ENCODE results near the gene MXRA5.
"Not testable (repeated sequence)": the region's sequence is repeated elsewhere in the genome, so short reads cannot be mapped to it uniquely, and the experiment has no call there.

MXRA5 gene, protein sequence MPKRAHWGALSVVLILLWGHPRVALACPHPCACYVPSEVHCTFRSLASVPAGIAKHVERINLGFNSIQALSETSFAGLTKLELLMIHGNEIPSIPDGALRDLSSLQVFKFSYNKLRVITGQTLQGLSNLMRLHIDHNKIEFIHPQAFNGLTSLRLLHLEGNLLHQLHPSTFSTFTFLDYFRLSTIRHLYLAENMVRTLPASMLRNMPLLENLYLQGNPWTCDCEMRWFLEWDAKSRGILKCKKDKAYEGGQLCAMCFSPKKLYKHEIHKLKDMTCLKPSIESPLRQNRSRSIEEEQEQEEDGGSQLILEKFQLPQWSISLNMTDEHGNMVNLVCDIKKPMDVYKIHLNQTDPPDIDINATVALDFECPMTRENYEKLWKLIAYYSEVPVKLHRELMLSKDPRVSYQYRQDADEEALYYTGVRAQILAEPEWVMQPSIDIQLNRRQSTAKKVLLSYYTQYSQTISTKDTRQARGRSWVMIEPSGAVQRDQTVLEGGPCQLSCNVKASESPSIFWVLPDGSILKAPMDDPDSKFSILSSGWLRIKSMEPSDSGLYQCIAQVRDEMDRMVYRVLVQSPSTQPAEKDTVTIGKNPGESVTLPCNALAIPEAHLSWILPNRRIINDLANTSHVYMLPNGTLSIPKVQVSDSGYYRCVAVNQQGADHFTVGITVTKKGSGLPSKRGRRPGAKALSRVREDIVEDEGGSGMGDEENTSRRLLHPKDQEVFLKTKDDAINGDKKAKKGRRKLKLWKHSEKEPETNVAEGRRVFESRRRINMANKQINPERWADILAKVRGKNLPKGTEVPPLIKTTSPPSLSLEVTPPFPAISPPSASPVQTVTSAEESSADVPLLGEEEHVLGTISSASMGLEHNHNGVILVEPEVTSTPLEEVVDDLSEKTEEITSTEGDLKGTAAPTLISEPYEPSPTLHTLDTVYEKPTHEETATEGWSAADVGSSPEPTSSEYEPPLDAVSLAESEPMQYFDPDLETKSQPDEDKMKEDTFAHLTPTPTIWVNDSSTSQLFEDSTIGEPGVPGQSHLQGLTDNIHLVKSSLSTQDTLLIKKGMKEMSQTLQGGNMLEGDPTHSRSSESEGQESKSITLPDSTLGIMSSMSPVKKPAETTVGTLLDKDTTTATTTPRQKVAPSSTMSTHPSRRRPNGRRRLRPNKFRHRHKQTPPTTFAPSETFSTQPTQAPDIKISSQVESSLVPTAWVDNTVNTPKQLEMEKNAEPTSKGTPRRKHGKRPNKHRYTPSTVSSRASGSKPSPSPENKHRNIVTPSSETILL (N-terminal part only)

GRCh38 chrX:3346501-3347259, at the start of gene MXRA5:
MXRA5 (minus strand) TSS chrX:3346652; CDS start chrX:3343833, 2,819 bp downstream.
- peak; percentile 9 for DNase-seq (ENCODE audit: low spot score)

DNA sequence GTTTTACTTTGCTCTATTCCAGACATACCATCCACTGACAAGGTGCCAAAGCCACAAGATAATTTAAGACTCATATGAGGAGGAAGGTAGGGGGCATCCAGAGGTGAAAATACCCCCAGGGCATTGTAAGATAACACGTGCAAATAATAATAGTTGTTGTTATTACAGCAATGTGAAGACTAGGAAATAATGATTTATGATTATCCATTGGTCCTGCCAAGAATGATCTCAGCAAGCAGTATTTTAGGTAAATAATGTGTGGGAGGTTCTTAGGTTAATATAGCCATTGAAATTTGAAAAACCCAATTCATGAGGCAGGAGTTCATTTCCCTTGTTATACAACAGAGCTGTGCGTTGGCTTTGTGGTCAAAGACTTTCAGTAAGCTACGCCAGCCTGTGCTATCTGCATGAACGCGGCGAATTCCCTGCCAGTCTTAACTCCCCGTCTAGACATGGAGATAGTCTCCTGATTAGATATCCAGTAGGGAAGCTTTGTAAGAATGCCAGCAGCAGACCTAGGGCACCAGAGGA, 47.2 kb upstream of the MXRA5 start:
- DNase-seq (ENCODE audit: low spot score) = no peak

- DNase-seq (ENCODE audit: low spot score) = no peak
These were observed 46.7 kb upstream of the MXRA5 start for GRCh38 chrX:3393178-3393577.

DNA sequence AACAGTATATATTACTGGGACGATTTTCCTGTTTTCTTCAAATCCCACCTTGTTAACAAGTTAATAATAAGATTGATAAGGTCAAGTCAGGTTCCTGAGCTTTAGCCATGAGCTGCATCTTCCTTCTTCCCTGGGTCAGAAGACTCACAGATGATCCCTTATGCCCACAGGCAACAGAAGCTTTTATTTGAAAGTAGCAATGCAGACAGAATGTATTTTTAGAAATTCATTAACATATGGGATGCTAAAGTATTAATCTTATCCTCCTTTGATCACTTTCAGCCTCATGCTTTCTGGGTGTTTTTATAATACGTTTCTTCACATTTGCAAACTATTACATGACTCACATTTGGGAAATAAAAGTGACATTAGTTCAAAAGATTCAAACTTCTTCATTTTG, 42.0 kb upstream of the MXRA5 start:
- no peak for DNase-seq (ENCODE audit: low spot score)

DNA sequence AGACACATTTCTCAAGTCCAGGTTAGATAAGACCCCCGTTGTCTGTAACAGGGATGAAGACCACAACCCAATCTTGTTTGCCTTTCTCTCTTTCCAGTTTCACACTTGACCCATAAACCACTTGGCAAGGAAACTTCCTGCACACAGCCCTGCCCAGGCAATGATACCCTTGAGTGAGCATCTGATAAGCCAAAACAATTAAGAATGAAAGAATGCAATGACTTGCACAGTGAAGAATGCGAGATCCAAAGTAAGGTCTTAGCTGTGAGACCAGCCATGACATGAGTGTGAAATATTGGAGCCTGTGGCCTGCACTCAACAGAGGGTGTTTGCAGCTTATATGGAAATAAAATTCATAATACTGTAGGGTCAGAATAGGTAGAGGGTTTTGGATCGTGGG, 37.9 kb upstream of the MXRA5 start:
- DNase-seq (ENCODE audit: low spot score) = peak; percentile 89

DNA sequence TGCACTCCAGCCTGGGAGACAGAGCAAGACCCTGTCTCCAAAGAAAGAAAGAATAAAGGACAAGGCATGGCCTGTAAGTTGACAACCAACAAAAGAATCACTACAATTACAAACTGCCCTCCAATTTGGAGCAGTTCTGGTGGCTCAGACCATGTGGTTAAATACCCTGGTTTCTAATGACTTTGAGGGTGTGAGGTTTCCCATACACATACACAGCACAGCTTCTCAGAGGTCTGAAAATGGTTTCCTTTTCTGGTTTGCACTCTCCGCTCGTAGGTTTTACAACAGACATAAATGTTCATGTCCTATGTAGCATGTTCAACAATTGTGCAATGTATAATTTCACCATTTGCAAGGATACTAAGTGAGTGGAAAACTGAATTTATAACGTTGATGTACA, 34.2 kb upstream of the MXRA5 start:
- no peak for DNase-seq (ENCODE audit: low spot score)

- peak; percentile 50 for DNase-seq (ENCODE audit: low spot score)
These were observed 32.7 kb upstream of the MXRA5 start for GRCh38 chrX:3379111-3379510.

DNA sequence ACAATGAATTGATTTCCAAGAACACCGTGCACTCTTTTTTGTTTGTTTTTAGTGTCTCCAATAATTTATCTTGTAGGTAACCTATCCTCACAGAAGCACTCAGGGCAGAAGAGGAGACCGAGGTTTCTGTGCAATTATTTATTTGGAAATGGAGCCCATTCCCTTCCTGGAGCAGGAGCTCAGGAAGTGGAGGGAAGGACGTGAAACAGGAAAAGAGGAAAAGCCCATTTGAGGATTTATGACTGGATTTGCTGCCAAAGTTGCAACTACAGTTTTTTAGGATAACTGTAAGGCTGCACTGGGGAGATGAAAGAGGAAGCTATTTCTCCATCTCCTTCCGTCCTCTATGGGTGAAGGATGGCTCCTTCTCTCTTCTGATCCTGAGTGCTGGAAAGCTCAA, 31.7 kb upstream of the MXRA5 start:
- no peak for DNase-seq (ENCODE audit: low spot score)

GRCh38 chrX:3377560-3377959, 31.1 kb upstream of the MXRA5 start:
- no peak for DNase-seq (ENCODE audit: low spot score)

DNA sequence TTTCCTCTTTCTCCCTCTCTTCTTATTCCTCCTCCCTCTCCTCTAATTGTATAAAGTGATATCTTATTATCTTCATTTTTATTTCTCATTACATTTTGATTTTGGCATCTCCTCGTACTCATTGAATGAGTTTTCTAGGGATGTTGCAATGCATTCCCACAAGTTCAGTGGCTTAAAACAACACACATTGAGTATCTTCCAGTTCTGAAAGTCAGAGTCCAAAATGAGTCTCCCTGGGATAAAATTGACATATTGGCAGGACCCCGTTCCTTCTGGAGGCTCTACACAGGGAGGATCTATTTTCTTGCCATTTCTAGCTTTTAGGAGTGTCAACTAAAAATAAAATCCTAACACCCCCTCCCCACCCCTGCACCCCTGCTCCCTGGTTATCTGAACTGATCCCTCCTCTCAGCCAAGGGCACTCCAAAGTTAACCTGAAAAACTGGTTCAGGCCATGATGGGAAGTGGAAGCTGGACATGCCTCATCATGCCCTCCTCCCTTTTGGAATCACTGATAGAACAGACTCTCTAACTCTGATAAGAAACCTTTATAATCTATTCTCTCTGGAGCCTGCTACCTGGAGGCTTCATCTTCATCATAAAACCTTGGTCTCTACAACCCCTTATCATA, 29.5 kb upstream of the MXRA5 start:
- DNase-seq (ENCODE audit: low spot score) = not testable (repeated sequence)

DNA sequence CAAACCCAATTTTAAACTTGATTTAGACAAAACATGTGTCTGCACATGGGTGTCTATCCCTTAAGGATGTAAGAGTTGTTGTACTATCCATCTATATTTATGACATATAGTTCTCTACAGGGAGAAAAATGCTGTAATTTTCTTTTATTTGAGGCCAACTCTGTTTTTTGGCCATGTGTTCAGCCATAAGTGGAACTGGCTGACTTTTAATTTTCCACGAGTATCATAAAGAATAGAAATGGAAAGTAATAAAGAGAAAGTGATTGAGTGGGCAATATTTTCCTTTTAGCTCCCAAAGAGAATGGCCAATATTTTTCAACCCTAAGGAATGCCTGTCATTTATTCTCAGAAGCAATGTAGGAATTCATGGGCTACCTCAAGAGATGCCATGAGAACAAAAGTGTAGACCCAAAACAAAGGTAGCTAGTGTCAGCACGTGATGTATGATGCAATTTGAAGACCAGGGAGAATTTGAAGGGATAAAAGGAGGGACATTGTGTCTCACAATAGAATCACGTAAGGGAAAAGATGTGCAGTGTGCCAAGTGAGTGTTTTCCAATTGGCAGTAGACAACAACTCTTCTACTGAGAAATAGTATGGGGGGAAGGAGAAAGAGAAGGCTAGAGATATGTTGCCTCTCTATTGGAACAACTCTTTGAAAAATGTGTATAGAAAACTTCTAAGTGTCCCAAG, 27.8 kb upstream of the MXRA5 start:
- DNase-seq (ENCODE audit: low spot score) = no peak

DNA sequence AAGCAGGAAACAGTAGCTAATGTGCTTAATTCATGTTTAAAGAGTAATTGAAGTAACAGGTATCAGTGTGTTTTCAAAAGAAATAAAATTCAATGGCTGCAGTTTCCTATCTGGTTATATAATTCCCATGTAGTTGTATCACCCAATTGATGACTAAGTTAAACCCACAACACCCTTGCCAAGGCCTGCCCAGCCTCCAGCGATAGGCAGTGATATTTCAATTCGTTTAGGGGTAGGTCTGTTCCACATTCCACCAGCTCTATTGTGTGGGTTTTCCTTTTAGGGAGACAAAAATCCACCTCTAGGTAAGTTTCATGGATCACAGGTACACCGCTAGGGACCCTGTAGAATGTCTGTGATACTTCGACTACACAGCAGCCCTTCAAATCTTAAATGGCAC, 24.7 kb upstream of the MXRA5 start:
- no peak for DNase-seq (ENCODE audit: low spot score)

- no peak for DNase-seq (ENCODE audit: low spot score)
These were observed 24.2 kb upstream of the MXRA5 start for GRCh38 chrX:3370656-3371055.

- no peak for DNase-seq (ENCODE audit: low spot score)
These were observed 16.5 kb upstream of the MXRA5 start for GRCh38 chrX:3362956-3363355.

DNA sequence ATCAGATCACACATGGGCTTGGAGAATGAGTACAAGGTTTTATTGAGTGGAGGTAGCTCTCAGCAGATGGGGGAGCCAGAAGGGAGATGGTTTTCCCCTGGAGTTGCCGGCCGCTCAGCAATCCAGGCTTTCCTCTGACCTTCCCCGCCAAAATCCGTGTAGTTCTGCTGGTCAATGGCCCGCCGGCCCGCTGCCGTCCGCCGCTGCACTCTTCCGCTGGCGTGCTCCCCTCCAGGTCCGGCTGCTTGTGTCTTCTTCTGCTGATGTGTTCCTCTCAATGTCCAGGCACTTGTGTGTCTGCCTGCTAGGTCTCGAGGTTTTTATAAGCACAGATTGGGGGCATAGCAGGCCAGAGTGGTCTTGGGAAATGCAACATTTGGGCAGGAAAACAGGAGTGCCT, 14.4 kb upstream of the MXRA5 start:
- DNase-seq (ENCODE audit: low spot score) = no peak

DNA sequence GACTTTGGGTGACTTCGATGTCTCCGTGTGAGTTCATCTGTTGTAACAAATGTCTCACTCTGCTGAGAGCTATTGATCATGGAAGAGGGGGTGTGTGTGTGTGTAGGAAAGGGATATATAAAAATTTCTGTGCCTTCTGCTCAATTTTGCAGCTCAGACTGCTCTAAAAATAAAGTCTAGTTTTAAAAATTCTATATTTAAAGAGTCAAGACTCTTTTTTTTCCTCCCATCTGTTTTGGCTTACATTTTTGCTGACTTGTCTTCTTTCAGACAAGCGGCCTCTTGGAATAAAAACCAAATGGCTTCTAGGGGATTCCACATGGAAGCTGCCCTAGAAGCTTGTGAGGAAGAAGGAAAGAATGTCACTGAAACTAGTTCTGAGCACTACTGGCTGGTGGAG, 6.3 kb upstream of the MXRA5 start:
- not testable (repeated sequence) for DNase-seq (ENCODE audit: low spot score)

- no peak for DNase-seq (ENCODE audit: low spot score)
These were observed 4.8 kb upstream of the MXRA5 start for GRCh38 chrX:3351276-3351675.

GRCh38 chrX:3348191-3348590, 1.7 kb upstream of the MXRA5 start:
- no peak for DNase-seq (ENCODE audit: low spot score)

DNA sequence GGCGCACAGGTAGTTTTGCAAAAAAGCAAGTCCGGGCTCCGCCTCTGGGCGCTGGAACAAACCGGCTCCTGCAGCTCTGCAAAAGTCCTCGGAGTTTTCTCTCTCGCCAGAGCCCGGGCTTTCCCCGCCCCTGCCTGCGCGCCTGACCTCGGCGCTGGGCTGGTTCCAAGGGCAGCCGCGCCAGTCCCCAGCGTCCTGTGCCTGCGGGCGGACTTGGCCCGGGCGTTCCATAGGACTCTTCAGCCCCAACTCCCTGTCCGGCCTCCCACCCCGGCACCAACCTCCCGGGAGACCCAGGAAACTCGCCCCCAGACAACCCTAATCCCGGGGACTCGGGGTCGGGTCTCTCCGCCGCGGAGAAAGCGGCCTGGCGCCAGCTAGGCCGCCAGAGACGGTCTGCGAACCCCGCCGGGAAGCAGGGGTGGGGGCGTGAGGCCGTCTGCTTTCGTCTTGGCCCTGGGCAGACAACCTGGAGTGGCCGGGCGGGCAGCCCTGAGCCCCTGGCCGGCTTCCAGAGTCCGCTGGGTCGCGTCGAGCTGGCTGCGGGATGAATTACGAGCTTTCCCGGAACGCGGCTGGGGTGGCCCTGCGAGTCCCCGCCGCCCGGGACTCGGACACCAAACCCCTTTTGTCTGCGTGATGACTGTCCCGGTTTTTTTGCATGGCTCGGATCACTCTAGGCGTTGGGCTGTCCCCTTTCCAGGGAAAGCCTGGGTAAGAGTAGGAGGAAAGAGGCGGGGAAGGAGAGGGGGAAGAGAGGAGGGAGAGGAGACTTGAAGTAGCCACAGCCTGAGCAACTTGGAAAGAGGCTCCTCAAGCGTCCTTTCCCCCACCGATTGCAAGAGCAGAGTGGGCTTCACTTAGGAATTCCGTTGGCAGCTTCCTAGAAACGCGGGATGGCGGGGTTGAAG, 916 bp downstream of the MXRA5 start:
- DNase-seq (ENCODE audit: low spot score) = peak; percentile 51
